ENCODE results near the gene CD209.

CD209 gene

DNA sequence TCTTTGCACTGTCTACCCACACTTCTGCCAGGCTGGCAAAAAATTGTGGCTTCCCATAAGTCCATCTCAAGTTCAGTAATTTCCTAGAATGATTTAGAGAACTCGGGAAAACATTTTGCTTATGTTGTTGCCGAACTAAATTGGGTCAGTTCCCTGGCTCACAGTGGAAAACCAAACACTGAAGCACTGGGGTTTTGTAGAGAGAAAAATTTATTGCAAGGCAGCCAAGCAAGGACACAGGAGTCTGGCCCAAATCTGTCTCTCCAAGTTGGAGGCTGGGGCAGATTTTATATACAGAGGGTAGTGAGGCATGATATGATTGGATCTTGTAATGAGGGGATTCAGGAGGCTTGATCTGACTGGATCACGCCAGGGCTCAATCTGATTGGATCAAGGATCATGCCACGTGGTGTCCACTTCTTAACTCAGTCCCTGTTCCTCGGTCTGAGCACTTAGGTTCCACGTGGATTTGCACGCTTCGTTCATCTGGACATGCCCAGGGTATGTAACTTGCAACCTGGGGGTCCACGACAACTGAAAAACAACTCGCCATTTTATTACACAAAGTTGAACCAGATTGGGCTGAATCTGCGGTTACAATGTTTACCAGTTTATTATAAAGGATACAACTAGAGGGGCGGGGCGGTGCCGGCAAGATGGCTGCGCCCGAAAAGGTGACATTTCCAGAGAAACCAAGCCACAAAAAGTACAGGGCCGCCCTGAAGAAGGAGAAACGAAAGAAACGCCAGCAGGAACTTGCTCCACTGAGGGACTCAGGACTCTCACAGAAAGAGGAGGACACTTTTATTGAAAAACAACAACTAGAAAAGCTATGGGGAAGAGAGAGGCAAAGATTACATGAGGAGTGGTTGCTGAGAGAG is 7.3 kb downstream of the CD209 start:
- TF ChIP-seq, protein P1, sequence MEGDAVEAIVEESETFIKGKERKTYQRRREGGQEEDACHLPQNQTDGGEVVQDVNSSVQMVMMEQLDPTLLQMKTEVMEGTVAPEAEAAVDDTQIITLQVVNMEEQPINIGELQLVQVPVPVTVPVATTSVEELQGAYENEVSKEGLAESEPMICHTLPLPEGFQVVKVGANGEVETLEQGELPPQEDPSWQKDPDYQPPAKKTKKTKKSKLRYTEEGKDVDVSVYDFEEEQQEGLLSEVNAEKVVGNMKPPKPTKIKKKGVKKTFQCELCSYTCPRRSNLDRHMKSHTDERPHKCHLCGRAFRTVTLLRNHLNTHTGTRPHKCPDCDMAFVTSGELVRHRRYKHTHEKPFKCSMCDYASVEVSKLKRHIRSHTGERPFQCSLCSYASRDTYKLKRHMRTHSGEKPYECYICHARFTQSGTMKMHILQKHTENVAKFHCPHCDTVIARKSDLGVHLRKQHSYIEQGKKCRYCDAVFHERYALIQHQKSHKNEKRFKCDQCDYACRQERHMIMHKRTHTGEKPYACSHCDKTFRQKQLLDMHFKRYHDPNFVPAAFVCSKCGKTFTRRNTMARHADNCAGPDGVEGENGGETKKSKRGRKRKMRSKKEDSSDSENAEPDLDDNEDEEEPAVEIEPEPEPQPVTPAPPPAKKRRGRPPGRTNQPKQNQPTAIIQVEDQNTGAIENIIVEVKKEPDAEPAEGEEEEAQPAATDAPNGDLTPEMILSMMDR (IDR thresholded peaks at IDR 0.05; ENCODE audit: poor library complexity, severe bottlenecking) = no peak
- Histone ChIP-seq H3K4me1 (ENCODE audit: insufficient read depth, poor library complexity, severe bottlenecking) (no peaks in the 10 kb centered on the region), H3K27me3 (ENCODE audit: insufficient read depth, poor library complexity, severe bottlenecking) (no peaks in the 10 kb centered on the region)

DNA sequence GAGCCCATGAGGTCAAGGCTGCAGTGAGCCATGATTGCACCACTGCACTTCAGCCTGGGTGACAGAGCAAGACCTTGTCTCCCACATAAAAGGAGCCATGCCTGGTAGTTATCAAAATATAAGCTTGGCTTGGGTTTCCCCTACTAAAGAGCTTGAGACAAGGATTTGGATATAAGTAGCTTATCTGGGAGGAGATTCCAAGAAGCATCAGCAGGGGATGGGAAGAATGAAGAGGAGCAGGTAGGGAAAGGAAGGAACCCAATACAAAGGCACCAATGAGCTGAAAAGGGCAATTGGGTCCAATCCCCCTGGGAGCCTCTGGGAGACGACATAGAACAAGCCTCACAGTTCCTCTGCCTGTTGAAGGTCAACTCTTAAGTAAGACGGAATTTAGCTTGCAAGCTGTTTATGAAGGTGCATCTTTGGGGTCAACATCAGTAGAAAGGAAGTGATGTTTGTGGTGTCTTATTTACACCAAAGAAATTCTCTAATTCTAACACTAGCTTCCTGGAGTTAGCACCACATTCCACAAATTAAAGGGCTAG is 8.1 kb downstream of the CD209 start:
- ATAC-seq (ENCODE audit: low read depth) (no peak), DNase-seq (ENCODE audit: low spot score) (no peak)
- Histone ChIP-seq H3K27ac (ENCODE audit: poor library complexity, severe bottlenecking) (no peak overlapping the region), H3K27me3 (ENCODE audit: insufficient read depth, poor library complexity, severe bottlenecking) (no peaks in the 10 kb centered on the region), H3K36me3 (ENCODE audit: low read depth) (no peaks in the 10 kb centered on the region), H3K4me1 (ENCODE audit: insufficient read depth, poor library complexity, severe bottlenecking) (no peaks in the 10 kb centered on the region), H3K9me3 (ENCODE audit: severe bottlenecking) (no peaks in the 10 kb centered on the region), H3K4me3 (ENCODE audit: severe bottlenecking) (no peak overlapping the region)
- TF ChIP-seq, protein P1 (IDR thresholded peaks at IDR 0.05; ENCODE audit: poor library complexity, severe bottlenecking) = no peak

More for the DNA sequence above, 7.3 kb downstream of the CD209 start:
- no peaks in the 10 kb centered on the region for H3K36me3 ChIP-seq (ENCODE audit: low read depth)
- H3K4me3 ChIP-seq (ENCODE audit: severe bottlenecking) = no peak overlapping the region
- no peak overlapping the region for H3K27ac ChIP-seq (ENCODE audit: poor library complexity, severe bottlenecking)
- ATAC-seq (ENCODE audit: low read depth) (no peak), DNase-seq (ENCODE audit: low spot score) (no peak)
- H3K9me3 ChIP-seq (ENCODE audit: severe bottlenecking) = no peaks in the 10 kb centered on the region

DNA sequence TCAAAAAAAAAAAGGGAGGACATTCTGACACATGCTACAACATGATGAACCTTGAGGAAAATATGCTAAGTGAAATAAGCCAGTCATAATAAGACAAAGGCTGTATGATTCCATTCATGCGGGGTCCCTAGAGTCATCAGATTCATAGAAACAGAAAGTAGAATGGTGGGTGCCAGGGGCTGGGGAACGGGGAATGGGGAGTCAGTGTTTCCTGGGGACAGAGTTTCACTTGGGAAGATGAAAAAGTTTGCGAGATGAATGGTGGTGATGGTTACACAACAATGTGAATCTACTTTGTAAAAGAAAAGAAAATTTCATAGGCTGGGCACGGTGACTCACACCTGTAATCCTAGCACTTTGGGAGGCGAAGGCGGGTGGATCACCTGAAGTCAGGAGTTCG is 9.3 kb downstream of the CD209 start:
- DNase-seq (ENCODE audit: low spot score) = no peak
- no peak overlapping the region for H3K4me3 ChIP-seq (ENCODE audit: severe bottlenecking)
- H3K27me3 ChIP-seq (ENCODE audit: insufficient read depth, poor library complexity, severe bottlenecking) = no peaks in the 10 kb centered on the region
- no peaks in the 10 kb centered on the region for H3K36me3 ChIP-seq (ENCODE audit: low read depth)
- no peak for ATAC-seq (ENCODE audit: low read depth)
- H3K27ac ChIP-seq (ENCODE audit: poor library complexity, severe bottlenecking) = no peak overlapping the region
- no peaks in the 10 kb centered on the region for H3K9me3 ChIP-seq (ENCODE audit: severe bottlenecking)
- TF ChIP-seq, protein P1 (IDR thresholded peaks at IDR 0.05; ENCODE audit: poor library complexity, severe bottlenecking) = no peak
- no peaks in the 10 kb centered on the region for H3K4me1 ChIP-seq (ENCODE audit: insufficient read depth, poor library complexity, severe bottlenecking)

DNA sequence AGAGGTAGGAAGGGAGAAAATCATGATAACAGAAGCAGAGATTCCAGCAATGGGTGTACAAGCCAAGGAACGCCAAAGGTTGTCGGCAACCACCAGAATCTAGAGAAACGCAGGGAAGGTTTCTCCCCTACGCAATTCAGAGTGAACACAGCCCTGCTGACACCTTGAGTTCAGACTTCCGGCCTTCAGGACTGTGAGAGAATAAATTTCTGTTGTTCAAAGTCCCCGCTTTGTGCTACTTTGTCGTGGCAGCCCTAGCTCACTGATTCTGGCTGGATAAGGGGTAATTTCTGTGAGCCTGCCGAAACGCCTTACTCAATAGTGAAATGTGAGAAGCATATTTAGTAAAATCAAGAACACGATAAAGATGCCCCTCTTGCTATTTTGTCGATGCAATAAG is 10.1 kb downstream of the CD209 start:
- Histone ChIP-seq H3K9me3 (ENCODE audit: severe bottlenecking) (no peaks in the 10 kb centered on the region), H3K27ac (ENCODE audit: poor library complexity, severe bottlenecking) (no peak overlapping the region), H3K4me3 (ENCODE audit: severe bottlenecking) (no peak overlapping the region), H3K27me3 (ENCODE audit: insufficient read depth, poor library complexity, severe bottlenecking) (peaks cover 1% of the 10 kb centered on the region), H3K4me1 (ENCODE audit: insufficient read depth, poor library complexity, severe bottlenecking) (no peaks in the 10 kb centered on the region), H3K36me3 (ENCODE audit: low read depth) (no peaks in the 10 kb centered on the region)
- TF ChIP-seq, protein P1 (IDR thresholded peaks at IDR 0.05; ENCODE audit: poor library complexity, severe bottlenecking) = no peak
- ATAC-seq (ENCODE audit: low read depth) (no peak), DNase-seq (ENCODE audit: low spot score) (no peak)

DNA sequence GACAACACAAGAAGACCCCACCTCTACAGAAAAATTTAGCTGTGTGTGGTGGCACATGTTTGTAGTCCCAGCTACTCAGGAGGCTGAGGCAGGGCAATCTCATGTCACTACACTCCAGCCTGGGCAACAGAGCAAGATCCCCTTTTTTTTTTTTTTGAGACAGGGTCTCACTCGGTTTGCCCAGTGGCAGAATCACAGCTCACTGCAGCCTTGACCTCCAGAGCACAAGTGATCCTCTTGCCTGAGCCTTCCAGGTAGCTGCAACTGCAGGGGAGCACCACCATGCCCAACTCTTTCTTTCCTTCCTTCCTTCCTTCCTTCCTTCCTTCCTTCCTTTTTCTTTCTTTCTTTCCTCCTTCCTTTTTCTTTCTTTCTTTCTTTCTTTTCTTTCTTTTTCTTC is 11.2 kb downstream of the CD209 start:
- Histone ChIP-seq H3K4me1 (ENCODE audit: insufficient read depth, poor library complexity, severe bottlenecking) (no peaks in the 10 kb centered on the region), H3K27me3 (ENCODE audit: insufficient read depth, poor library complexity, severe bottlenecking) (peaks cover 12% of the 10 kb centered on the region), H3K4me3 (ENCODE audit: severe bottlenecking) (no peak overlapping the region), H3K9me3 (ENCODE audit: severe bottlenecking) (no peaks in the 10 kb centered on the region), H3K27ac (ENCODE audit: poor library complexity, severe bottlenecking) (no peak overlapping the region), H3K36me3 (ENCODE audit: low read depth) (no peaks in the 10 kb centered on the region)
- DNase-seq (ENCODE audit: low spot score) (no peak), ATAC-seq (ENCODE audit: low read depth) (no peak)
- TF ChIP-seq, protein P1 (IDR thresholded peaks at IDR 0.05; ENCODE audit: poor library complexity, severe bottlenecking) = no peak
